GM23248 (cell line): ENCODE results near the gene TTC39B.

Experiments
- EZH2 ChIP-seq: fragments of 200-600 bp; sonication (generic); IDR thresholded peaks from 2 replicates; pipeline ENCODE4 v1.6.1; 2018; ENCODE audit warnings: antibody characterized with exemption, mild to moderate bottlenecking; ENCODE audit not compliant: insufficient read depth, poor library complexity, severe bottlenecking
- EZH2phosphoT487 ChIP-seq: fragments of 200-600 bp; sonication (generic); IDR thresholded peaks from 2 replicates; pipeline ENCODE4 v1.6.1; 2018; ENCODE audit warnings: antibody characterized with exemption, moderate library complexity, mild to moderate bottlenecking, low read depth; ENCODE audit not compliant: insufficient read depth

- TF ChIP-seq EZH2: no peak
- TF ChIP-seq EZH2phosphoT487: no peak
Observed at GRCh38 chr9:15308511-15308910, 1.5 kb upstream of the TTC39B start.
